Dedifferentiated amniotic fluid mesenchymal stem cell (primary cell): Measurements from ENCODE around the gene ALDH5A1.

Source experiments
- DNase-seq: peaks from one replicate; pipeline ENCODE4 v3.0.0-alpha.2; 2016; ENCODE audit errors: extremely low spot score

Gene ALDH5A1

DNA sequence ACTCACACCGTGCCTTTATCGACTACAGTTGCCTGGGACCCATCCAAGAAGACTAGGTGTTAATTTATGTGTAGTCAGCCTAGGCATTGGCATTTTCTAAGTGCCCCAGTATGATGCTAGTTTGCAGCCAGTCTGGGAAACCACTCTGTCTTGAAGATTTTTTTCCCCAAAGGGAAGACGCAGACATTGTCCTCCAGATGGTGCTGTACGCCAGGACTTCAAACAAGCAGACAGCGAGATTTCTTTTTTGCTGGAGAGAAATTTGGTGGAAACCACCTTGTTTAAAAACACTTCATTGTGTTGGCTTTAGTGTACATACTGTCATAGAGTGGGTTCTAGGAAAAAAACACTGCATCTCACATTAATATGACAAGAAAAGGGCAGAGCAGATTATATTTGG is 30.0 kb downstream of the ALDH5A1 start:
- DNase-seq: no peak

DNA sequence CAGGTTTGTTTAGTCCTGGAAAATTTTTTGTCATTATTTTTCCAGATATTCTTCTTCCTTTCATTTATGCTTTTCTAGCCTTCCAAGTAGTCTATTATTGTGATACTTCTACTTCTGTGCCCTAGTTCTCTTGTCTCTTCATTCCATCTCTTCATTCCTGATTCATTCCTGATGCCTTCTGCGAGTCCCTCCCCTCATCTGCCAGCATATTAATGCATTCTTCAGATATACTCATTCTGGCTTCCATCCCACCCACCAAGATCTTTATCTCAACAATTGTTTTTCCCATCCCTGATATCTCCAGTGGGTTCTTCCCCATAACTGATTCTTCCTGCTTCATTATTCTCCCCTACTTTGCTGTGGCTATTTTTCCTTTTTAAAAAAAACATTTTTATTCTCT is 35.2 kb downstream of the ALDH5A1 start:
- no peak for DNase-seq

DNA sequence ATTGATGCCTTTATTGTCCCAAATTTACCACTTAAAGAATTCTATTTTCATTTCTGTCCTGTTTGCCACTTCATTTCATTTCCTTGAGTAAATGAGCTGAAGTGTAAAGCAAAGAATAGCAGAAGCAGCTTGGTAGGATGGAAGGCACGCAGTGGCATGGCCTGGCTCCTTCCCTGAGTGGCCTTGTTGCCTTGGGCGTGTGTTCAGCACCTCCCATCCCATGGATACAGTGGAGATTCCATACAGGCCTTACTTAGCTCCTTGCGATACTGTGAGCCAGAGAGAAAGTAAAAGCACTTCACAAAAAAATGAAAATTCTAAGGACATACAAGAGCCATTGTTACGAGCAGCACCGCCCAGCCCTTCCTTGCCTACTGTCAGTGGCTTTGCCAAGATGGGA is 39.6 kb downstream of the ALDH5A1 start:
- no peak for DNase-seq

DNA sequence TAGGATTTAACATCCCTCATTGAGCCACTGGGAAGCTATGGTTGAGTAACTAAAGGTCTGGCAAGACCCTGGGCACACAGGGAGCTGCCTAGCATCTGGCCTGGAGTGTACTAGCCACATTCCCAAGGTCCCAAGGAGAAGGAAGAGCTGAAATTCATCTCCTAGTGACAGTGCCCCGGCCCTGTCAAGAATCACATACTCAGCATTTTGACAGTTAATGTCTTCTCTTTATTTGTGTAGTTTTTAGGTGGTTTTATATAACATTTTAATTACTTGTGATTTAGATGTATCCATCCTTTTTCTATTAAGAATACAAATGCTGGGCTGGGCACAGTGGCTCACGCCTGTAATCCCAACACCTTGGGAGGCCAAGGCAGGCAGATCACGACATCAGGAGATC is 40.4 kb downstream of the ALDH5A1 start:
- DNase-seq: no peak

DNA sequence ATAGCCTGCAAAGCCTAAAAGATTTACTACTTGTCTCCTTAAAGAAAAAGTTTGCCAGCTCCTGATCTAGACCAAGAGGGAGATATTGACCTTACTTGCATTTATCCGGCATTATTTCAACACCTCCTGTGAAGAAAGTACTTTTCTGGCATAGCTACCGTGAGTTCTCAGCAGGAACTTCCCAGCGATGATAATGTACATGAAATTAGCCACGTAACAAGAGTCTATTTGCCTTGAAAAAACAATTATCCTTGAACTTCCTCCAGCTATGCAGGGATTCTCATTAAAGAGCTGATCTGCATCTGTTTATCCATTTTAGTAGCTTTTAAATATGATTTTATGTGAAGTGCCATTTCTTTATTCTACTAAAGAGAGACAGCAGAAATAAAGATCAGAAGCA is 41.7 kb downstream of the ALDH5A1 start:
- DNase-seq: no peak

DNA sequence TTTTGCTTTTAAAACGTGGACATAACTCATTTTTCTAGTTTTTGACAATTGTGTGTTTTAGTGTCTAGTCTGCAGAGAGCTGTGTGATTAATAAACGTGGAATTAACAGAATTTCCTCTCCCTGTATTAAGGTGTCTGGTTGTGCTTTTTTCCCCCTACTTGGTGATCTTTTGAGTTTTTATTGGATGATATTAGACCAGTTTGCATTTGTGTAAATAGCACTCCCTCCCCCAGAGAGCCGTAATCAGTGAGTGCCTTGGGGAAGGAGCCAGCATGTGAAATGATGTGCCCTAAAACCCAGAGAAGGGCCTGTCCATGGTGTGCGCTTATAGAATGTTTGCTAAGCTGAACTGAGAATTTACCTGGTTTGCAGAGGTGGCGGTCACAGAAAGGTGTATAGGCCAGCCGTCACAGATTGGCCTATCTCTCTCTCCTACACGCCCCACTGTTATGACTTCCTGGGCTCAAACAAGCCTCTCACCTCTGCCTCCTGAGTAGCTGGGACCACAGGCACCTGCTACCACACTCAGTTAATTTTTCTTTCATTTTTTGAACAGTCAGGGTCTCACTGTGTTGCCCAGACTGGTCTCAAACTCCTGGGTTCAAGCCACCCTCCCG is 42.4 kb downstream of the ALDH5A1 start:
- no peak for DNase-seq

DNA sequence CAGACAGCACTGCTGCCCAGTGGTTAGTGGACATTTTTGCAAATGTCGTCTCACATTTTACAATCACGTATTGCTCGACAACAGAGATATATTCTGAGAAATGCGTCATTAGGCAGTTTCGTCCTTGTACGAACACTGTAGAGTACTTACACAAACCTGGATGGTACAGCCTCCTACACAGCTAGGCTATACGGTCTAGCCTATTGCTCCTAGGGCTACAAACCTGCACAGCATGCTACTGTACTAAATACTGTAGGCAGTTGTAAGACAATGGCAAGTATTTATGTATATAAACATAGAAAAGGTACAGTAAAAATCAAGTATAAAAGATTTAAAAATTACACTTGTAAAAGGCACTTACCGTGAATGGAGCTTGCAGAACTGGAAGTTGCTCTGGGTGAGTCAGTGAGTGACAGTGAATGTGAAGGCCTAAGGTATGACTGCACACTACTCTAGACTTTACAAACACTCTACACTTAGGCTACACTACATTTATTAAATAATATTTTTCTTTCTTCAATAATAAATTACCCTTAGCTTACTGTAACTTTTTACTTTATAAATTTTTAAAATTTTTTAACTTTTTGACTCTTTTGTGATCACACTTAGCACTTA is 43.1 kb downstream of the ALDH5A1 start:
- DNase-seq: no peak

DNA sequence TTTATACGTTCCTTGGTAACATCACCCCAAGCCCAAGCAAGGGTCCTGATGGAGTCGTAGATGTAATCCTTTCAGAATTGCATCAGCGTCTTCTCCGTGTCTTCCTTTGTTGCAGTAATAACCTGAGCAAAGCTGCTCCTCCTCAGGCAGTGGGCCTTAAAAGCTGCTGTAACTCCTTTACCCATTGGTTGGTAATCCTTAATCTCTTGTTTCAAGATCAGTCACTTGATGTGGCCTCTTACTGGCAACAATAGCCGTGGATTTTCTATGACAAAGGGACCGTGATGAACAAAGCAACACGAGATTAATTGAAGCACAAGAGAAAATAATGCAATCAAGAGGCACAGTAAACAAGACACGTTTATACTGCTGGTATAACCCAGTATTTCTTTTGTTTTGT is 44.6 kb downstream of the ALDH5A1 start:
- no peak for DNase-seq

DNA sequence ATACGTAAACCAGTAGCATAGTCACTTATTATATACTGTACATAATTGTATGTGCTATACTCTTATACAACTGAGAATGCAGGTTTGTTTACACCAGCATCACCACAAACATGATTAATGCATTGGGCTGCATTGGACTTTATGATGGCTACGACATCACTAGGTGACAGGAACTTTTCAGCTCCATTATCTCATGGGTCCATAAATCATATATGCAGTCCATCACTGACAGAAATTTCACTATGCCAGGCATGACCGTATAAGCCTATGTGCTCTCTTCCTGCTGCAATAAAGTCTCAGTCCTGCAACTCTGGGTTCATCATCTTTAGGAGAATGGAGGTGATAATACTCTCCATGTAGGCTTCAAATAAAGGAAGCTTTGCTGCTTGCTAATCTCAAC is 45.4 kb downstream of the ALDH5A1 start:
- no peak for DNase-seq

DNA sequence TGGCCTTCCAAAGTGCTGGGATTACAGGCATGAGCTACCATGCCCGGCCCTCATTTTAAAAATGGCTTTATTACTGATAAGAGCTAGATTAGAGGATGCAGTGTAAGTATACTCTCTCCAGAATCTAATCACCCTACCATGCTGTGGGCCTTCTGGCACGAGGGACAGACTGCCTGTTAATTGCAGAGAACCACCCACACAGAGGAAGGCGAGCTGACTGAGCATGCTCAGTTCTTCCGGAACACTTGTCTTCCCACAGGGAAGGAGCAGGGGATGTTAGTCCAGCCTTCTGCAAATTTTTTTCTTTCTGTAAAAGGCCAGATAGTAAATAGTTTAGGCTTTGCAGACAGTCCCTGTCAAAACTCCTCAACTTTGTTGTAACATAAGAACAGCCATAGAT is 48.9 kb downstream of the ALDH5A1 start:
- no peak for DNase-seq

DNA sequence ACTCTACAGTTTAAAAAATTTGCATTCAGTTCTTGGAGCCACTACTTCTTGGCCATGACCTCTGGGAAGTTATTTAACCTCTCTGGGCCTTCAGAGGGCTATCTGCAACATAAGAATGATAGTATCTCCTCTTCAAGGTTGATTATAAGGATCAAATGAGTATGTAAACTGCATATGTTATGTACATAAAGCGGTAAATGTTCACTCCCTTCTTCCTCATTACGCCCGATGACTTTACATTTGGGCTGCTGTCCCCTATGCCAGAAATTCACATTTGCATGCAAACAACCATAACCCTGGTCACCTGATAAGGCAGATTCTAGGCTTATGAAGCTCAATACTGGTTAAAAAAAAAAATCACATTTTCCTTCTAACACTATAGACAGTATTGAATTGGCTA is 50.4 kb downstream of the ALDH5A1 start:
- DNase-seq: no peak

DNA sequence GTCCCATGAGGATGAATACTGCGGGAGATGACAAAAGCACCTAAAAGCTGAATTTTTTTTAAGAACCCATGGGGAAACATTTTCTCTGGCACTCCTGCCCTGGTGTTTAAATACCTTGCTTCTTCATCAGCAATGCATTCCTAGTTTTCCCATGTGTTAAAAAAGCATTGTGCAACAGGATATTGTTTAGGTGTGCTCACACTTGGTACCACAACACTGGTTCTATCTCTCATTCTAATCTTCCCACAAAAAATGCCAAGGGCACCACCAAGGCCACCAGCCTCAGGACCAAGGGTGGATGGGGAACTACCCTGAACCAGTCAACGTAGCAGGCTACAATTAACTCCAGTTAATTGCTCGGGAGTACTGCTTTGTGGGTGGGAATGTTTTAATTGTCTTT is 50.9 kb downstream of the ALDH5A1 start:
- DNase-seq: no peak

DNA sequence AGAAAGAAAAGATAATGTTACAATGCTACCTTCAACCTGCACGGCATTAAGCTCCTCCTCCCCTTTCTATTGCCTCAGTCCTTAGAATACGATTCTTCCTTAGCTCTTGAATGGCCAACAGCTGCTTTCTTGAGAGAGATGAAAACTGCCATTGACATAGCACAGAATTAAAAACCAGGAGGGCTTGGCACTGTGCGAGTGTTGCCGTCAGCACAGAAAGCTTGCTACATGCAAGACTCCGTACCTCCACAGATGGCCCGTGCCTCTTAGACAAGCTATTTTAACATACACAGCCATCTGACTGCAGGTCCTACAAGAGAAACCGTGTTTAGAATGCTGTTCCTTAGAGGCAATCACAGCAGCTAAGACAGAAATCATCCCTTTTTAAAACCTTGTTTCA is 51.7 kb downstream of the ALDH5A1 start:
- DNase-seq: no peak

DNA sequence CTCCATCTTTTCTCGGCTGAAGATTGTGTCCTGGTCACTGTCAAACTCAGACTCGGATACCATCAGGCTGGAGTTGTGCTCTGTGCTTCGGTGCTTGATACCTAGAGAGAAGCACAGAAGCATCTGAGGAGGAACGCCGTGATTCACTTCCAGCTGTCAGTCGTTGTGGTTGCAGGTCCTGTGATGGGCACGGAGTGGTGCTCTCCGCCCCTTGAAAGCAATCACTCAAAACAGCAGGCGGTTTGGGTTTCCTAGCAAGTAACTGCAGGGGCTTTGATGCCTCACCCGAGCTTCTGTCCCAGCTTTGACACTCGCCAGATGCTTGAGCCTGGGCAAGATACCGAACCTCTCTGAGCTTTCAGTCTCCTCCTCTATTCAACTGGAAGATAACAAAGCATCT is 52.5 kb downstream of the ALDH5A1 start:
- DNase-seq: no peak

DNA sequence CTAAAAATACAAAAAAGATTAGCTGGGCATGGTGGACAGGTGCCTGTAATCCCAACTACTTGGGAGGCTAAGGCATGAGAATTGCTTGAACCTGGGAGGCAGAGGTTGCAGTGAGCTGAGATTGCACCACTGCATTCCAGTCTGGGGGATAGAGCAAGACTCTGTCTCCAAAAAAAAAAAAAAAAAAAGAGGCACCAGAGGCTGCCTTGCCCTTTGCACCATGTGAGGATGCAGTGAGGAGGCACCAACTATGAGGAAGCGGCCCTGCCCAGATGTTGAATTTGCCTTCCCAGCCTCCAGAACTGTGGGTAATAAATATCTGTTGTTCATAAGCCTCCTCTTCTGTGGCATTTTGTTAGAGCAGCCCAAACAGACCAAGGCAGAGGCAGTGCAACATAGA is 54.4 kb downstream of the ALDH5A1 start:
- no peak for DNase-seq

DNA sequence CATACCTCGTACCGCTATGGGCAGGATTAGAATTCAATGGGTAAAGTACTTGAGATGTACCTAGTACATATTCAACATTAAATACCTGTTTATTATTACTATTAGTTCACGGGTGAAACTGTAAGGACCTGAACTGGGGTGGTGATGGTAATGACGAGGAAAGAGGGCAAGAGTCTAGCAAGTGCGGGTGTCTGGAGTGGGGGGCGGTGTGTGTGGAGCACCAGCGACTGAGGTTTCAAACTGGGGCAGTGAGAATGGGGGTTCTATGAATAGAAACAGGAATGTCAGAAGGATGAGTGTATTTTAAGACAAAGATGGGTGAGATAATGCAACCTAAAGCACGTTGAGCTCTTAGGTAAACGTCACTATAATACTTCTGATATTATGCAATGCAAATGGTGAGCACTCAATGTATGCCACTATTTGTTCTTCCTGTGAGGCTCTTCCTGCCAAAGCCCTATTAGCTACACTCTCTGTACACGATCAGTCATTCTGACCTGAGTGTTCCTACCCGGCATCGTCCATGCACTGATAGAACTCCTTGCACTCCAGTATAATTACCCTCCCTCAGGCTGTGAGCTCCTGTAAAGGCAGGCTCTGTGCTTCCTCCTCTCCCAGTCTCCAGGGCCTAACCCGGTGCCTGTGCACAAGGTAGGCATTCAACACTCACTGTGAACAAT is 55.0 kb downstream of the ALDH5A1 start:
- no peak for DNase-seq

DNA sequence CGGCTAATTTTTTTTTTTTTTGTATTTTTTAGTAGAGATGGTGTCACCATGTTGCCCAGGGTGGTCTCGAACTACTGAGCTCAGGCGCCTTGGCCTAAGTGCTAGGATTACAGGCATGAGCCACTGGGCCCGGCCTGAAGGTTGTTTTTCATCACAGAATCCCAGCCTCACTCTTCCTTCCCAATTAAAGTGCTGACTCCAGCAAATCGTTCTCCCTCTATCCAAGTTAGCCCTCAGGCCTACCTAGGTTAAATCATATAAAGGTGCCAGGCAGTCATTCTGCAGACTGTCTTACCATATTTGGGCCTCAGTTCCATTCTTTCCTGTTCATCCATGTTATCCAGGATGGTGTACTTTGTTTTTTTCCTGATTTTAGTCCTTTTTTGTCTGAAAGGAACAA is 56.4 kb downstream of the ALDH5A1 start:
- DNase-seq: no peak

DNA sequence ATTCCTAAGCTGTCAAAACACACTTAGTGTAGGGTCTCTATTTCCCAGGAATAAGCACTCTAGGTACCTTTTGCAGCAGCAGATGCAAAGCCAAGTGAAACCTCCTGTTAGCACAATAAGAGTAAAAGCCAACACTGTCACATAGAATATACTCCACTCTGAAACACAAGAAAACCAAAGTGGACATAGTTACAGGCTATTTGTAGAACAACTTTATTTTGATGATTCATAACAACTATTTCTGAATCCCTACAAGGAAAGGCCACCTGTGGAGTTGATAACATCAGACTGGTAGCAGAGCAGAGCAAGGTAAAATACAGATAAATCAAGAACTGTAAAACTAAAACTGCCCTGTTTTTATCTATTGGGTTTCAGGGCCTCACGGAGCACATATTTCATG is 59.7 kb downstream of the ALDH5A1 start:
- DNase-seq: no peak

DNA sequence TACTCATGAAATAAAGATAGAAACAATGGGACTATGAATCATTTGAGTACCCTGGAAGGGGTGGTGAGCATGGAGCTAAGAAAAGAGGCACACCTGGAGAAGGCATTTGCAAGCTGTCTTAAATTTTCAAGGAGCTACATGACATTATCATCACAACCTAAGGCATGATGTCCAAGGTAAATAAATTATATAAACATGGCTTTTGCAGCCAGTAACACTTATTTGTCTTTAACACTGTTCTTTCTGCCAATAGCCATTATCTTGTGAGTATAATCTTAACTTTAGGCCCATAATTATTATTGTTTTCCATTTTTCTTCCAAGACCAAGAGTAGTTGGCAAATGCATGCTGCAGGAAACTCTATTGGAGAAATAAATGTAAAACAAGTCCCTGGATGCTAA is 63.7 kb downstream of the ALDH5A1 start:
- DNase-seq: no peak

DNA sequence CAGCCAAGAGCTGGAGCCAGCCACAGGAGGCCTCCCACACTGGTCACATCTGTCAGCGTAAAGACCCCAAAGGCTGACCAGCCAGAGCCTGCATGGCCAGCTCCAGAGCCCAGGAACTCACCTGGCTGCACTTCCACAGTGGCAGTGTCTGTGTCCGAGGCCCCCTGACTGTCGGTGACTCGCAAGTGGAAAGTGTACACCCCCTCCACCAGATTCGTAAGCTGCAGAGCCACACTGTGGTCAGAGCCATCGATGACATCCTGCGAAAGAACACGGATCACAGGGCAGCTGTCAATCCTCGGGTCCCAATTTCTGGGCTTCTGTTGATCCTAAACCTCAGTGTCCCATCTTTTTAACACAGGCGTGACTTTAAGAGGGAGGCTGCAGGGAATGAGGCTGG is 69.3 kb downstream of the ALDH5A1 start:
- DNase-seq: no peak

DNA sequence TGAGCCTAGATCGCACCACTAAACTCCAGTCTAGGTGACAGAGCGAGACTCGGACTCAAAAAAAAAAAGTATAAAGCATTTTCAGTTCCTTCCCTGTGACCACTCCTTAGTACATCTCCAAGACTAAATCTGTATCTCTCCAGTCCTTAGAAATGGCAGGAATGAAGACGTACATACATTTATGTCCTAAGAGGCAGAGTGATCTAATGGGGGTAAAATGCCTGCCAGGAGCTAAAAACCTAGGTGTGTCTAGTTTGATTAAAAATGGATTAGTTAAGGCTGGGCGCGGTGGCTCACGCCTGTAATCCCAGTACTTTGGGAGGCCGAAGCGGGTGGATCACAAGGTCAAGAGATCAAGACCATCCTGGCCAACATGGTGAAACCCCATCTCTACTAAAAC is 70.4 kb downstream of the ALDH5A1 start:
- DNase-seq: no peak

DNA sequence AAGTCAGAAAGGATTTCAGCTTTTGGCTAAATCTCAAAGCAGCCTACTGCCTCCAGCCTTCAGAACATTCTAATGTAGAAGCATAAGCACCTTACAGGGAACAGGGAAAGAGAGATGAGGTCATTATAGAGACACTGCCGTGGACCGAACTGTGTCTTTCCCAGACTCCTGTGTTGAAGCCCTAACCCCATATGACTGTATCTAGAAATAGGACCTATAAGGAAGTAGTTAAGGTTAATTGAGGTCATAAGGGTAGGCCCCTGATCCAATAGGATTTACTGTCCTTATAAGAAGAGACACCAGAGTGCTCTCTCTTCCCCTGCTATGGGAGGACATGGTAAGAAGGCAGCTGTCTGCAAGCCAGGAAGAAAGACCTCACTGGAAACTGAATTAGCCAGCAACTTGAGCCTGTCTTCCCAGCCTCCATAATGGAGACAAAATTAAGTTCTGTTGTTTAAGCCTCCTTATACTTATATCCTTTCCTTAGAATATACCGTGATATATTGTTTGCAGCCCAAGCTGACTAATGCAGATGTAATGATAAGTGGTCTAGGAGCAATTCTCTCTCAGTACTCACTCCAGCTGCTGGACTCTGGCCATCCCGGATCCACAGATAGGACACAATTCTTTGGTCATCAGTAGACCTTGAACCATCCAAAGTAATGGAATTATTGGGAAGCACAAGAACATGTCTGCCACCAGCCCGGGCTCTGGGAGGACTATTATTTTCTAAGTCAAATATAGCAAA is 71.4 kb downstream of the ALDH5A1 start:
- DNase-seq: no peak

DNA sequence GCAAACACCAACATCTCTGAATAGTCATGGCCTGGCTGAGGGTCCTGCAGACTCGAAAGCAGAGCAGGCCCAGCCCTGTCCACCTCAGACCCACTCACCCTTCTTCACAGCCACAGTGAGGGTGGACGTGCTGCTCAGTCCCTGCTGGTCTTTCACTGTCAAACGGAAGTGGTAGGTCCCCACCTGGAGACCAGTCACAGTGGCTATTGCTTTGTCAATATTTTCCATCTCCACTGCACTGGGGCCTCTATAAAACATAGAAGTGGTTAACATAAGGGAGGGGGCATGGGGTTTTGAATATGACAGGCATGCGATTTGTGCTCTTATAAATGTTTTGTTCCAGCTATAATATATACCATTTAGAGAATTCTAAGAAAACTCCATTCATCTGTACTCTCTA is 73.9 kb downstream of the ALDH5A1 start:
- DNase-seq: no peak
